ENCODE measurements around the gene ADAM12.

ADAM12 gene

DNA sequence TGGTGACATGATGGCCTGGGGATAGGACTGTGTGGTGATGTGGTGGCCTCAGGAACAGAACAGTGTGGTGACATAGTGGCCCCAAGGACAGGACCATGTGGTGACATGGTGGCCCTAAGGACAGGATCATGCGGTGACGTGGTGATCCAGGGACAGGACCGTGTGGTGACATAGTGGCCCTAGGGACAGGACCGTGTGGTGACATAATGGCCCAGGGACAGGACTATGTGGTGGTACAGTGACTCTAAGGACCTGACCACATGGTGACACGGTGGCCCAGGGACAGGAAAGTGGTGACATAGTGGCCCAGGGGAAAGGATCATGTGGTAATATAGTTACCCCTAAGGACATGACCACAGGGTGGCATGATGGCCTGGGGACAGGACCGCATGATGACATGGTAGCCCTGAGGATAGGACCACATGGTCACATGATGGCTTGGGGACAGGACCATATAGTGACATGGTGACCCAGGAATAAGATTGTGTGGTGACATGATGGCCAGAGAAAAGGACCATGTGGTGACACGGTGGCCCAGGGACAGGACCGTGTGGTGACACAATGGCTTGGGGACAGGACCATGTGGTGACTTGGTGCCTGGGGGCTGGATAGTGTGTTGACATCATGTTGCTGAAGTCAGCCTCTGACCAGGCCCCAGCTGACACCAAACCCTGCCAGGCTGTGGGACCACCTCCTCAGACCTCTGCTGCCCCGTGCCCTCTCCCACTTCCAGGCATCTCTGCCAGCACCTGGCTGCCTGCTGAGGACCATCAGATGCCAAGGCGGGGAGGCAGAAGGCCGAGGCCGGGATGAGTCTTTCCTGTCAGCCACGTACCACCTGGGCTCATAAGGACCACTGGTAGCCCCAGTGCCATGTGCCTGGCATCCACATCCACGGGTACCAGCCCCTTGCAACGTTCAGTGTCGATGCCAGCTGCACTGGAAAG, 99.5 kb downstream of the ADAM12 start:
- no peak for DNase-seq (ENCODE audit: extremely low read depth, low read depth)
- TF ChIP-seq, protein P1, sequence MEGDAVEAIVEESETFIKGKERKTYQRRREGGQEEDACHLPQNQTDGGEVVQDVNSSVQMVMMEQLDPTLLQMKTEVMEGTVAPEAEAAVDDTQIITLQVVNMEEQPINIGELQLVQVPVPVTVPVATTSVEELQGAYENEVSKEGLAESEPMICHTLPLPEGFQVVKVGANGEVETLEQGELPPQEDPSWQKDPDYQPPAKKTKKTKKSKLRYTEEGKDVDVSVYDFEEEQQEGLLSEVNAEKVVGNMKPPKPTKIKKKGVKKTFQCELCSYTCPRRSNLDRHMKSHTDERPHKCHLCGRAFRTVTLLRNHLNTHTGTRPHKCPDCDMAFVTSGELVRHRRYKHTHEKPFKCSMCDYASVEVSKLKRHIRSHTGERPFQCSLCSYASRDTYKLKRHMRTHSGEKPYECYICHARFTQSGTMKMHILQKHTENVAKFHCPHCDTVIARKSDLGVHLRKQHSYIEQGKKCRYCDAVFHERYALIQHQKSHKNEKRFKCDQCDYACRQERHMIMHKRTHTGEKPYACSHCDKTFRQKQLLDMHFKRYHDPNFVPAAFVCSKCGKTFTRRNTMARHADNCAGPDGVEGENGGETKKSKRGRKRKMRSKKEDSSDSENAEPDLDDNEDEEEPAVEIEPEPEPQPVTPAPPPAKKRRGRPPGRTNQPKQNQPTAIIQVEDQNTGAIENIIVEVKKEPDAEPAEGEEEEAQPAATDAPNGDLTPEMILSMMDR (IDR thresholded peaks at IDR 0.05; ENCODE audit: low read depth, low read length) = no peak

DNA sequence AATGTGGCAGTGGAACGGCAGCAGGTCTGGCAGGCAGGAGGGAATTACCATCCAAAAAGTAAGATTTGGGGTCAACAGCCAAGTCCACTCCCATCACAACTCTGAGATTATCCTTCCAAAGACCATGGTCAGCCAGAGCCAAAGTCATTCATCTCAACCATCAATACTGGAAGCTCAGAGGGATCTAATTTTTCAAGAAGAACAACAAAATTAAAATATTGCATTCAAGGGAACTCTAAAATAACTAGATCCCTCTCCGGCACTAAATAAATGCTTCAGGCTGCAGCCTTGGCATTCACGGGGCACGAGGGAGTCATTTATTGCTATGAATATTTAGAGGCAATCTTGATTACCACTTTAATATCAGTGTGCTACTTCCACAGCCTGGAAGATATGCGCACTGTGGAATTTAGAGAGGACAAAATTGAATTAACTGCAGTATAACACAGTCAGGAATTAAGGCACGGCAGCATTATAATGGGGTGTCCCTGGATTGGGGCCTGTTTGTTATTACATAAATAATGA, 102.0 kb downstream of the ADAM12 start:
- TF ChIP-seq, protein P1 (IDR thresholded peaks at IDR 0.05; ENCODE audit: low read depth, low read length) = no peak
- no peak for DNase-seq (ENCODE audit: extremely low read depth, low read depth)

DNA sequence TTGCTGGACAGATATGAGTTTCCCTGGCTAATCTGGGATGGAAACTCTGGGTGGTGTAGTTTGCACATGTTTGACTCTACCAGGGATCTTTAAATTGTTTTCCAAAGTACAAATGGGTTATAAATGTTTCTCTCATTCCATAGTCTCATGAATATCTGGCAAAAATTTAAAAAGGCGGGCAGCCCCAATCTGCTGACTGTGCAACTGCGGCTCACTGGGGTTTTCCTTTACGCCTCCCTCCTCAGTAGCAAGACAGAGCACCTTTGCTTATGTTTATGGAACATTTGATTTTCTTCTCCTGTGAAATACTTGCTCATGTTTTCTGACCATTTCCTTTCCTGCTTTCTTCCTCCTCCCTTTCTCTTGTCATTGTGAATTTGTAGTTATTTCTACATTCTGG, 105.0 kb downstream of the ADAM12 start:
- TF ChIP-seq, protein P1 (IDR thresholded peaks at IDR 0.05; ENCODE audit: low read depth, low read length) = no peak
- no peak for DNase-seq (ENCODE audit: extremely low read depth, low read depth)

DNA sequence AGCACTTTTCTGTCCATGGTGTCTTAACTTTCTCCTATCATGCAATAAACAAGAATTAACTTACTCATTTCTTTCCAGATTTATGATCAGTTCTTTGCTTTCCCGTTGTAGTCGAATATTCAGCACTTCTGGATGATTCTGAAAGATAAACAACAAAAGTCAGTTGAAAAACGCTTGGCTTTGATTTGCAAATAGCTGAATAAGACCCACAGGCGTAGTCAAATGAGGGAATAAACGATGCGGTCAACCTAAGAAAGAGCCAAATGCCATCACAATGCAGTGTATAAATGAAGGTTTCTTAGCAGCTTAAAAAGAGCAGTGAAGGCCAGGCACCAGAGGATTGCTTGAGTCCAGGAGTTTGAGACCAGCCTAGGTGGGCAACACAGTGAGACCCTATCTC, 109.4 kb downstream of the ADAM12 start:
- no peak for DNase-seq (ENCODE audit: extremely low read depth, low read depth)
- TF ChIP-seq, protein P1 (IDR thresholded peaks at IDR 0.05; ENCODE audit: low read depth, low read length) = no peak

DNA sequence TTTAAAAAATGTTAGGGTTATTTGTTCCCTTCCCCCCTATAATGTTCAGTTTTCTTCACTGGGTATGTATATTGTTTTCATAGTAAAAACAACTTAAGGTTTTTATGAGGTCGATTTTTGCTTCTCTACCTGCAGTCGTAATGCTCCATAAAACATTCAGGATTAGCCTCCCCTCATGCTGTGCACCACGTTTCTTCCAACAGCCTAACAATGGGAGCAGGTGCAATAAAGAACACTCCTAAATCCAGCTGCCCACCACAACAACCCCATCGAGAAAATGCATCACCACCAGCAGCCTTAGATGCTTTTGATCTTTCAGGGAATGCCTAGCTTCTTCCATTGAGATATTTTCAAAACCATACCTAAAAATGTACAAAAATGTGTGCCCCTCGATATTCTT, 111.1 kb downstream of the ADAM12 start:
- TF ChIP-seq, protein P1 (IDR thresholded peaks at IDR 0.05; ENCODE audit: low read depth, low read length) = no peak
- no peak for DNase-seq (ENCODE audit: extremely low read depth, low read depth)

DNA sequence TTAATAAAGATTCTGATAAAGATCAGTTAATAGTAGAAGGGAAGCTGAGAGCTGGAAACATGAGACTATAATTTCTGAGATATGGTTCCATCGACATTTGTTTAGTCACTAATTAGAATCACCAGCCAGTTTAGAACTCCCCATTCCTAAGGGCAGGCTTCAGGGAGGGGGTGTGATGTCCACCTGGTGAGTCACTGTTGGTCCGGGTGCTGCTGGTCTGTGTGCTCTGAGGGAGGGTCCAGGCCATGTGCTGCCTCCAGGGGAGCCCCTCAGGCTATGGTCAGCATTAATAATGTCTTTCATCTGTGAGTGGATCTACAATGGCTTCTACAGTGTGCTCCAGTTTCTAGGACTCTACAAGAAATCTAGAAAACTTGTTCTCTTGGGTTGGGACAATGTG, 115.8 kb downstream of the ADAM12 start:
- TF ChIP-seq, protein P1 (IDR thresholded peaks at IDR 0.05; ENCODE audit: low read depth, low read length) = no peak

DNA sequence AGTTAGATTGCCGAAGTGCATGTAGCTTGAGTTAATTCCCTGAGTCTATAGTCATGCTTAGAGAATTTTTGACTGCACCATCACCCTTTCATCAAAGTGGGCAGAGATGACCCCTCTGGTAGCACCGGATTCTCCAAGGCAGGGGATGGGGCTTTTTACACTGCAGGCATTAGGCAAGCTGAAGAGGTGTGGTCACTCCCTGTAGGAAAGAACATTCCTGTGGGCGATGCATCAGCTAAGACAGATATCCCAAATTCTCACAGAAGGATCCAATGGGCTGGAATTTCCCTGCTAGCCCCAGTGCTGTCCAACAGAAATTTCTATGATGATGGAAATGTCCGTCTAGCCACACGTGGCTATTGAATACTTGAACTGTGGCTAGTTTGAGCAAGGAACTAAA, 118.2 kb downstream of the ADAM12 start:
- no peak for DNase-seq (ENCODE audit: extremely low read depth, low read depth)
- TF ChIP-seq, protein P1 (IDR thresholded peaks at IDR 0.05; ENCODE audit: low read depth, low read length) = no peak

More for the DNA sequence above, 115.8 kb downstream of the ADAM12 start:
- DNase-seq (ENCODE audit: extremely low read depth, low read depth) = no peak

Measured in AG09319 (cell line).